Measurements from ENCODE around the gene MTERF2. TPM values are rescaled to one million over a fixed set of nuclear protein-coding genes. Genes with fewer than 3 reads are reported as not detected.

Gene MTERF2
- total RNA-seq, 3 donors from 2014 or later (not counting 1 experiment from before 2014, with no cell fraction given) = 12.5 to 24.0 (median 15.1) TPM

- H3K27me3 Mint-ChIP-seq (ENCODE audit: low read depth in 2 of 2) = no peaks in the 10 kb centered on the region
- no CpG with 5 or more reads among the region's 3 CpGs for WGBS (ENCODE audit: insufficient coverage)
- DNase-seq = no peak
- no peaks in the 10 kb centered on the region for H3K9me3 ChIP-seq (ENCODE audit: control insufficient read depth, insufficient read depth, low read length)
- TF ChIP-seq CTCF (IDR thresholded peaks at IDR 0.05) = no peak
- no peak overlapping the region for H3K27ac Mint-ChIP-seq
- no peak overlapping the region for H3K27ac ChIP-seq (ENCODE audit: low read length)
- H3K4me1 ChIP-seq (ENCODE audit: control insufficient read depth, insufficient read depth, low read length) = peaks cover 10% of the 10 kb centered on the region
- no peaks in the 10 kb centered on the region for H3K36me3 ChIP-seq (ENCODE audit: control insufficient read depth, insufficient read depth, low read length)
- intact Hi-C loops (cut with micrococcal nuclease) = no loop called here
- ATAC-seq = no peak
- no peak overlapping the region for H3K4me3 ChIP-seq (ENCODE audit: low read length)
- H3K4me3 Mint-ChIP-seq = no peak overlapping the region
- H3K9me3 Mint-ChIP-seq = no peaks in the 10 kb centered on the region
- H3K36me3 Mint-ChIP-seq = peaks cover 3% of the 10 kb centered on the region
- H3K4me1 Mint-ChIP-seq = peaks cover 24 to 36% of the 10 kb centered on the region in 2 donors
- no peaks in the 10 kb centered on the region for H3K27me3 ChIP-seq (ENCODE audit: control insufficient read depth, insufficient read depth, low read length)
Measured at GRCh38 chr12:106960443-106960842, 26.5 kb downstream of the MTERF2 start.

- Histone ChIP-seq H3K27ac (ENCODE audit: low read length) (no peak overlapping the region), H3K4me3 (ENCODE audit: low read length) (peak overlapping the region; percentile 88), H3K36me3 (ENCODE audit: control insufficient read depth, insufficient read depth, low read length) (no peaks in the 10 kb centered on the region), H3K9me3 (ENCODE audit: control insufficient read depth, insufficient read depth, low read length) (no peaks in the 10 kb centered on the region), H3K27me3 (ENCODE audit: control insufficient read depth, insufficient read depth, low read length) (no peaks in the 10 kb centered on the region), H3K4me1 (ENCODE audit: control insufficient read depth, insufficient read depth, low read length) (peaks cover 18% of the 10 kb centered on the region)
- H3K4me3 Mint-ChIP-seq = peak overlapping the region; percentile 98
- no peaks in the 10 kb centered on the region for H3K36me3 Mint-ChIP-seq
- DNase-seq = peak in 1 of 2 donors; percentile 10
- intact Hi-C loops (cut with micrococcal nuclease) = loop anchor here (5.0 kb wide), 1 partner anchor 360 kb away; a partner anchor contains a TSS
- 17% methylated on average over 1 of the region's 1 CpG for WGBS (ENCODE audit: insufficient coverage)
- no peaks in the 10 kb centered on the region for H3K9me3 Mint-ChIP-seq
- peaks cover 34 to 39% of the 10 kb centered on the region in 2 donors for H3K4me1 Mint-ChIP-seq
- H3K27ac Mint-ChIP-seq = peak overlapping the region; percentile 86 to 98
- no peaks in the 10 kb centered on the region for H3K27me3 Mint-ChIP-seq (ENCODE audit: low read depth in 2 of 2)
- ATAC-seq = no peak
- TF ChIP-seq CTCF (IDR thresholded peaks at IDR 0.05) = no peak
Measured at GRCh38 chr12:106957583-106957982, 29.4 kb downstream of the MTERF2 start.

GRCh38 chr12:106956048-106956578, 30.8 kb downstream of the MTERF2 start:
- peaks cover 18% of the 10 kb centered on the region for H3K4me1 ChIP-seq (ENCODE audit: control insufficient read depth, insufficient read depth, low read length)
- no peaks in the 10 kb centered on the region for H3K36me3 ChIP-seq (ENCODE audit: control insufficient read depth, insufficient read depth, low read length)
- peak overlapping the region; percentile 62 for H3K27ac ChIP-seq (ENCODE audit: low read length)
- H3K27me3 Mint-ChIP-seq (ENCODE audit: low read depth in 2 of 2) = no peaks in the 10 kb centered on the region
- WGBS (ENCODE audit: insufficient coverage) = under 1% methylated on average over 33 of the region's 34 CpGs
- H3K27ac Mint-ChIP-seq = peak overlapping the region; percentile 86 to 98
- intact Hi-C loops (cut with micrococcal nuclease) = loop anchor here (1.0 to 5.0 kb wide), 2 partner anchors 137 to 361 kb away; partner anchors contain the start of gene CRY1
- no peaks in the 10 kb centered on the region for H3K27me3 ChIP-seq (ENCODE audit: control insufficient read depth, insufficient read depth, low read length)
- peak overlapping the region; percentile 98 for H3K4me3 Mint-ChIP-seq
- DNase-seq (peak in 1 of 2 donors; percentile 74), ATAC-seq (peak; percentile 37 to 58 (median 39))
- H3K9me3 ChIP-seq (ENCODE audit: control insufficient read depth, insufficient read depth, low read length) = no peaks in the 10 kb centered on the region
- peaks cover 31 to 36% of the 10 kb centered on the region in 2 donors for H3K4me1 Mint-ChIP-seq
- no peaks in the 10 kb centered on the region for H3K9me3 Mint-ChIP-seq
- peak overlapping the region; percentile 88 for H3K4me3 ChIP-seq (ENCODE audit: low read length)
- TF ChIP-seq CTCF (IDR thresholded peaks at IDR 0.05) = no peak
- H3K36me3 Mint-ChIP-seq = no peaks in the 10 kb centered on the region
